Fibroblast of skin of right biceps (primary cell): ENCODE measurements around the gene CFAP20DC.
"Not testable (repeated sequence)": the region's sequence is repeated elsewhere in the genome, so short reads cannot be mapped to it uniquely, and the experiment has no call there.

Experiments used
- DNase-seq: peaks from one replicate; pipeline ENCODE4 v3.0.0-alpha.2; 2013

CFAP20DC gene

GRCh38 chr3:59016930-59017616 is 32.8 kb downstream of the CFAP20DC start:
- no peak for DNase-seq

- DNase-seq: no peak
Observed at GRCh38 chr3:59013611-59014010, 36.2 kb downstream of the CFAP20DC start.

- peak; percentile 53 for DNase-seq
Observed at GRCh38 chr3:59006634-59007517, 42.9 kb downstream of the CFAP20DC start.

GRCh38 chr3:59001675-59002074 is 48.1 kb downstream of the CFAP20DC start:
- DNase-seq: peak; percentile 10

DNA sequence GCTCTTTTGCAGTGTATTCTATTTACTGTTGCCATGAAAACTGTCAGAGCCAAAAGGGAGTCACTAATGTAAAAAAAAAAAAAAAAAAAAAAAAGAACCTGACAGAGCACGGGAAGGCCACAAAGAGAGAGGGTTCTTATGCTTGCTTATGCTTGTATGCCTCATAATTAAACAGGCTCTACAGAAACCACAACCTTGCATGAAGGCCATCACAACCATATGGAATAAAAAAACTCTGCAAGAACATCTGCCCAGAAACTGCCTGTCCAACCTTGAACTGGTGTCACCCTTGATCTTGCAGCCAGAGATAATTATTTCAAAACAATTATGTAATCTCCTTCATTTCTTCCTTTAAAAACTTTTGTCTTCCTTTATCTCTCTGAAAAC is 50.1 kb downstream of the CFAP20DC start:
- peak; percentile 11 for DNase-seq

DNA sequence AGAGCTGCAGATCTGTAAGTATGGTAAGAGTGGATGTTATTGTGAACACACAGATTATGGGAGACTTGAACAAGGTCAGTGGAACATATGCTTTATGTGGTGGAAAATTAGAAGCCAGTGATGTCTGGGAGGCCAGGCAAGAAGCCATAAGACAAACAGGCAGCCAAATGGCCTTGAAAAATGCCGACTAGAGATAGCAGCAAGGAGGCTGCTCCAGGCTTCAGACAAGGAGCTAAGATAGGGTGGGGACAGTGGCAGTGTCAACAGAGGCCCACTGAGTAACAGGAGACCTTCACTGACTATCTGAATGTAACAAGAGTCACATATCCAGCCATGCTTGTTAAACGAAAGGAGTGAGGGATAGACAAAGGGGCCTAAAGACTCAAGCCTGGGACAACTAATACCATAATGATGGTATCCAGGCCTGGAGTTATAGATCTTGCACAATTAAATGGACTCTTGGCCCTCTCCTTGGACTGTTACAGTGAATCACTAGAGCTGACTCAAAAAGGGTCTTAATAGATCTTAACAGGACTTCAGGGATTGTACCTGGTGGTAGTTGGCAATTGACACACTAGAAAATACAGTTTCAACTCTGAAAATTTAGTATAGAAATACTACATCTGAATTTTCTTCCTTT is 50.6 kb downstream of the CFAP20DC start:
- peak; percentile 12 for DNase-seq

DNA sequence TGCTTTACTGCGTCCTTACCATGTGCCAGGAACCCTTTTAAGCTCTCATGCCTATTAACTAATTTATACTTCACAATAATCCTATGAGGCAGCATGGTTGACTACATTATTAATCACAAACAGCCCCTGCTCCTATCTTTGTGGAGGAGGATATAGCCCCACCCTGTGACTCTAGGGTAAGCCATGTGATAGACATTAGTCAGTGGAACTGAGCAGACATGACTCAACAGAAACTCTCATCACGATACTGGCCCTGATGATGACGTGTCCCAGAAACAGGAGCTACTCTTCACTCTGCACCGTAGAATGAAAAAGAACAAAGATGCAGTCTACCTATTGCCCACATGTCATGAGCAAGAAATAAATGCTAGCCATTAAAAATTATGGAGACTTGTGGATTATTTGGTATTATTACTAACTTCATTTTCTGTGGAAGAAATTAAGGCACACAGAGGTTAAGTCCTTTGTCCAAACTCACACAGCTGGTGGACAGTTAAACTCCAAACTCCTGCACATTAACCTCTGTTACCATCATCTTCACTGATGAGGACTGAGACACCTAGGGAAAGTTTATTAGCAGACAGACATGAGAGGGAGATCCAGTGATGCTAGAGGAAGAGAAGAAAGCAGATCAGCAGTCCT is 51.2 kb downstream of the CFAP20DC start:
- peak; percentile 96 for DNase-seq

- DNase-seq: no peak
Observed at GRCh38 chr3:58996730-58997129, 53.1 kb downstream of the CFAP20DC start.

GRCh38 chr3:58994746-58995330 is 55.0 kb downstream of the CFAP20DC start:
- peak; percentile 65 for DNase-seq

- DNase-seq: no peak
Observed at GRCh38 chr3:58993547-58993946, 56.3 kb downstream of the CFAP20DC start.

GRCh38 chr3:58991623-58992022 is 58.2 kb downstream of the CFAP20DC start:
- no peak for DNase-seq

DNA sequence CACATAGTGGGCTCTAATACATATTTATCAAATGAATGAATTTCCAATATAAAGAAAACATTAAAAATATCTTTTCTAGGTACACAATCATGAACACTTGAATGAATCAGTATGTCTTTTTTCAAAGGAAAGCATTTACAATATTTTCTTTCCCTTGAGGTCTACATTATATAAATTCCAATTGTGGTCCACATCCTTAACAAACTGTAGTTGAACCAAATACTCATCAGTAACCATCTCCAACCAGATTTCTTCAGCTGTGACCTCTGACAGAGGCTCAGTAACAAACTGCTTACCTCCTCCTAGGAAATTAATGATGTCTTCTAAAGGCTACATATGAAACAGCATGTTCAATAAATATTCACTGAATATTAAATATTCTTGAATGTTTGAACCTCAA is 58.8 kb downstream of the CFAP20DC start:
- DNase-seq: peak; percentile 48

- no peak for DNase-seq
Observed at GRCh38 chr3:58989955-58990354, 59.9 kb downstream of the CFAP20DC start.

DNA sequence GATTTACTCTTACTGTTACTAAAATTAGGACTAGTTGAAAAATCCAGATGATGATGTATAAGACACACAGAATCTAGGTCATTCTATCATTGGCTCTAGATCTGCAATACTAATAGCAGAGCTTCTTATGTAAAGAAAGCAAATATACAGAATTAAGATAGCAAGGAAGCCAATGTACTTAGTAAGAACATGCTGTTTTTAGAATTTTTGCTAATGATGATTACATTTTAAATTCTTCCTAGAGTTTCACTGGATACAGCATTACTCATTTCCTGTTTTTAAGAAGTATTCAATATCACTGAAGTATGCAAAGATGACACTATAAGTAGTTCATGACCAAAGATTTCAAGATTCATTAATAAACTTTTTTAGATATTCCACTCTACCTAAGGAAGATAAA is 60.7 kb downstream of the CFAP20DC start:
- peak; percentile 79 for DNase-seq

DNA sequence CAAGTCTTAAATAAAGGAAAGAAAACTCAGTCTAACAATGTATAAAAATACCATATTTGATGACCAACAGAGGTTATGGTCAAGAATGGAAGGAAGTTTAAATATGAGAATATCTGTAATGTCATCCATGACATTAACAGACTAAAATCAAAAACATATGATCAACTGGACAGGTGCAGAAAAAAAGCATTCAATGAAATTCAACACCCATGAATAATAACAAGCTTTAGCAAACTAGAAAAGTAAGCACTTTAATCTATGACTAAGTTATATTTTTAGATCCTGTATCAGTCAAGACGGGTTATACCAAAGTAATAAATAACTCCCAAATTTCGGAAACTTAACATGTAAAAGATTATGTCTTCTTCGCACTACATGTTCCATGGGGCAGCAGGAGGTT is 61.8 kb downstream of the CFAP20DC start:
- DNase-seq: no peak

- no peak for DNase-seq
Observed at GRCh38 chr3:58986654-58987053, 63.2 kb downstream of the CFAP20DC start.

DNA sequence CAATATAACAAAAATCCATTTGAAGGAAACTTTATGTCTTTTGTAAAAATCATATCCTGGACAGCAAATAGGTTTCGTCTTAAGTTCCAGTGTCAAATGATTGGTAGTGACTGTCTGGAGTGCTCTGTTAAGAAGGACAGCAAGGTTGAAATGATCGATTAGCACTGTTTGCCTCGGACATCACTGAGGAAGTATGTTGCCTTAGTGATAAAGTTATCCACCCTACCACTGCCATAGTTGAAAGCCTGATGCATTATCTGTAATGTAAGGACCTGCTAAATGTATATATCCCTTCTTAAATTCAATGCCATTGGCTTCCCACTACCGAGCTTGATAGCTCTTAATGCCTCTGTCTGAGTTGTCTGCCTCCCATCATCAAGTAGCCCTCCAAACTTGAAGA is 70.0 kb downstream of the CFAP20DC start:
- no peak for DNase-seq

DNA sequence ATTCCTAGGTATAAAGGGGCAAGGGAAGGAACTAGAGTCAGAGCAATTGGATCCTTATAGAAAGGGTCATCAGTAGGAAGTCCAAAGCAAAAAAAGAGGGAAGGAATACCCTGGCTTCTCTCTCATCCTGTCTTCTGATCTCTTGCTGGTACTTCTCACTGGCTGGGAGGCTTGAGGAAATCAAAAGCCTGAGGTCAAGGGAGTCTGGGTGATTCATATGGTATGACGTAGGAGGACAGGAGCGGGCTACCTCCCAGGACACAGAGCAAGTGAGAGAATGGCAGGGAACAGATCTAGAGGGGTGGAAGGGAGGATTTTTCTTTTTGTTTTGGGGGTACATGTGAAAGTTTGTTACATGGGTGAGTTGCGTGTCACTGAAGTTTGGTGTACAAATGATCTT is 76.0 kb downstream of the CFAP20DC start:
- no peak for DNase-seq

DNA sequence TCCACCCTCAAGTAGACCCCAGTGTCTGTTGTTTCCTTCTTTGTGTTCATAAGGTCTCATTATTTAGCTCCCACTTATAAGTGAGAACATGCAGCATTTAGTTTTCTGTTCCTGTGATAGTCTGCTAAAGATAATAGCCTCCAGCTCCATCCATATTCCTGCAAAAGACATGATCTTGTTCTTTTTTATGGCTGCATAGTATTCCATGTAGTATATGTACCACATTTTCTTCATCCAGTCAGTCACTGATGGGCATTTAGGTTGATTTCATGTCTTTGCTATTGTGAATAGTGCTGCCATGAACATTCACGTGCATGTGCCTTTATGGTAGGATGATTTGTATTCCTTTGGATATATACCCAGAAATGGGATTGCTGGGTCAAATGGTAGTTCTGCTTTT is 82.0 kb downstream of the CFAP20DC start:
- DNase-seq: not testable (repeated sequence)

DNA sequence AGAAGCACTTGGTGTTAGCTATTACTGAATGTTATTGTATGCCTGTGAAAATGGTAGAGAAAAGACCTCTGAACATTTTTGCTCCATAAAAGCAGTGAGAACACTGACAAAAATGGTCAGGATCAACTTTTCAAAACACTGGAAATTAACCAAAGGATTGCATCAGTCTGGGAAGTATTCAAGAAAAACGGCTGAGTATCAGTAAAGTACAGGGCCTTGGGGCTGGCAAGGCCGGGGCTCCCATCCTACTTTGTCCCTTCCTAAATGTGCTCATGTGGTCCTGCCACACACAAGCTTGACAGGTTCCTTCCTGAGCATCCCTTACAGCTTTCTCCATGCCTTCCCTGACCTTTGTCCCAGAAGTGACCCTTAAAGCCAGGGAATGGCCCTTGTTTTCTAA is 84.0 kb downstream of the CFAP20DC start:
- peak; percentile 63 for DNase-seq

GRCh38 chr3:58963928-58964503 is 85.8 kb downstream of the CFAP20DC start:
- DNase-seq: no peak

DNA sequence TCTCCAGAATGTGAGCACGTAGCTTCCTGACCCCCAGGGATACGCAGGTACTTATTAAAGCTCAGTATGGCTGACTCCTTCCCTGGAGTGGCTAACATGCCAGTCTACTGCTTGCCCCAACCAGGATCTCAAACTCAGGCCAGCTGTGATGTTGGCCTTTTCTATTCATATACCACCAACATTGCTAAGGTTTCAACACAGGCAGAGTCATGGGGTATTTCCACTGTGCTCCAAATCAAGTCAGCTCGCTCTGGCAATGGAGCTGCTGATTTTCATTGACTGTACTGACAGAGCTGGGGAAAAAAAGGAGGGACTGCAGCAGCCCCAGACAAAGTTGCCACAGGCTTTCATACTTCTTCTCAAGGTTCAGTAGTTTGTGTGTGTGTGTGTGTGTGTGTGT is 87.0 kb downstream of the CFAP20DC start:
- DNase-seq: peak; percentile 22
